ENCODE measurements around the gene RNLS.

DNA sequence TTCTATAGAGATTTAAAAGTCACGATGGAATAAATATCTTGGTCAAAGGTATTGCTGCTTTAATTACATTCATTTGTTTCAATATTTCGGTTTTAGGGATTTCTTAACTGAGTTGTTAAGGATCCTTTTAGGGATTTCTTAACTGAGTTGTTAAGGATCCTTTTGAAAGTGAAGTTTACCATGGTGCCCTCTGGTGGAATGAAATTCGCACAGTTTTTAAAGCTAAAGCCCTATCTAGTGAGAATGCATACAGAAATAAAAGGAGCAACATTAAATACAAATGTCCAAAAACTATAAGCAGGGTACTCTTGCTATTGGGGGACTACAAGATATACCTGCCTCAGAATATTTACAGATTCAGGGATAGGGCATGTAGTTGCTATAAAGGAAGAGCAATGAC lies 193.7 kb downstream of the RNLS start:
- TF ChIP-seq, protein P1, sequence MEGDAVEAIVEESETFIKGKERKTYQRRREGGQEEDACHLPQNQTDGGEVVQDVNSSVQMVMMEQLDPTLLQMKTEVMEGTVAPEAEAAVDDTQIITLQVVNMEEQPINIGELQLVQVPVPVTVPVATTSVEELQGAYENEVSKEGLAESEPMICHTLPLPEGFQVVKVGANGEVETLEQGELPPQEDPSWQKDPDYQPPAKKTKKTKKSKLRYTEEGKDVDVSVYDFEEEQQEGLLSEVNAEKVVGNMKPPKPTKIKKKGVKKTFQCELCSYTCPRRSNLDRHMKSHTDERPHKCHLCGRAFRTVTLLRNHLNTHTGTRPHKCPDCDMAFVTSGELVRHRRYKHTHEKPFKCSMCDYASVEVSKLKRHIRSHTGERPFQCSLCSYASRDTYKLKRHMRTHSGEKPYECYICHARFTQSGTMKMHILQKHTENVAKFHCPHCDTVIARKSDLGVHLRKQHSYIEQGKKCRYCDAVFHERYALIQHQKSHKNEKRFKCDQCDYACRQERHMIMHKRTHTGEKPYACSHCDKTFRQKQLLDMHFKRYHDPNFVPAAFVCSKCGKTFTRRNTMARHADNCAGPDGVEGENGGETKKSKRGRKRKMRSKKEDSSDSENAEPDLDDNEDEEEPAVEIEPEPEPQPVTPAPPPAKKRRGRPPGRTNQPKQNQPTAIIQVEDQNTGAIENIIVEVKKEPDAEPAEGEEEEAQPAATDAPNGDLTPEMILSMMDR (conservative IDR thresholded peaks at IDR 0.05; ENCODE audit: low read length), result peak; percentile 98
- no peak for TF ChIP-seq EZH2phosphoT487 (IDR thresholded peaks at IDR 0.05; ENCODE audit: borderline replicate concordance, low read depth, low read length)

Measured in OCI-LY7 (cell line).